Karpas-422 (cell line): ENCODE data around the gene LGALS7. TPM values are rescaled to one million over a fixed set of nuclear protein-coding genes. Genes with fewer than 3 reads are reported as not detected.

Experiments
- DNase-seq: peaks from one replicate; pipeline ENCODE4 v3.0.0-alpha.2; 2015
- H2AFZ ChIP-seq: fragments of 200-600 bp; sonication (generic); 2 replicates; pipeline ENCODE4 v1.6.1; 2014; ENCODE audit warnings: antibody characterized with exemption, low read length, mixed read lengths
- H3K27ac ChIP-seq: fragments of 200-600 bp; sonication (generic); 2 replicates; pipeline ENCODE4 v1.5.1; 2014; ENCODE audit warnings: mild to moderate bottlenecking, low read length, moderate library complexity
- H3K27me3 ChIP-seq: fragments of 200-600 bp; sonication (generic); 2 replicates; pipeline ENCODE4 v1.6.1; 2014; ENCODE audit warnings: low read length, mixed read lengths
- H3K36me3 ChIP-seq: fragments of 200-600 bp; sonication (generic); 2 replicates; pipeline ENCODE4 v1.6.1; 2014; ENCODE audit warnings: low read length, mixed read lengths; ENCODE audit not compliant: insufficient read depth
- H3K4me1 ChIP-seq: fragments of 200-600 bp; sonication (generic); 2 replicates; pipeline ENCODE4 v1.6.1; 2014; ENCODE audit warnings: mild to moderate bottlenecking, low read length, mixed read lengths
- H3K4me2 ChIP-seq: fragments of 200-600 bp; sonication (generic); 2 replicates; pipeline ENCODE4 v1.6.1; 2014; ENCODE audit warnings: low read length, low read depth, mild to moderate bottlenecking; ENCODE audit not compliant: poor library complexity, severe bottlenecking
- H3K4me3 ChIP-seq: fragments of 200-600 bp; sonication (generic); 2 replicates; pipeline ENCODE4 v1.5.1; 2014; ENCODE audit warnings: mild to moderate bottlenecking, antibody characterized with exemption, low read length, mixed read lengths
- H3K79me2 ChIP-seq: fragments of 200-600 bp; sonication (generic); 2 replicates; pipeline ENCODE4 v1.6.1; 2014; ENCODE audit warnings: mild to moderate bottlenecking, low read length, mixed read lengths
- H3K9ac ChIP-seq: fragments of 200-600 bp; sonication (generic); 2 replicates; pipeline ENCODE4 v1.6.0; 2014; ENCODE audit warnings: low read length
- H3K9me2 ChIP-seq: fragments of 200-600 bp; sonication (generic), shearing (Covaris generic); replicated peaks from 2 replicates; pipeline ENCODE4 v1.6.0; 2014; ENCODE audit warnings: mild to moderate bottlenecking, low read length, moderate library complexity; ENCODE audit not compliant: insufficient read depth
- H3K9me3 ChIP-seq: fragments of 300-700, 200-600 bp; sonication (generic); 2 replicates; pipeline ENCODE4 v1.6.1; 2014; ENCODE audit warnings: low read length, mixed read lengths
- H4K20me1 ChIP-seq: fragments of 200-600 bp; sonication (generic); 2 replicates; pipeline ENCODE4 v1.6.1; 2014; ENCODE audit warnings: mild to moderate bottlenecking, antibody characterized with exemption, low read length, low read depth; ENCODE audit not compliant: insufficient read depth
- total RNA-seq: library from RNA; depleted of rRNA; stranded (reverse); fragments of >200 nt; shearing (Covaris generic); gene quantifications from 2 replicates; pipeline ENCODE4 v1.2.3, GENCODE V29; 2014; ENCODE audit warnings: low replicate concordance

The LGALS7 gene
- total RNA-seq, 1 experiment from 2014 or later, result not detected

GRCh38 chr19:38736413-38737280 is 36.7 kb downstream of the LGALS7 start:
- no peaks in the 10 kb centered on the region for H4K20me1 ChIP-seq
- no peaks in the 10 kb centered on the region for H3K79me2 ChIP-seq
- H3K4me3 ChIP-seq, result 0 out of 2 replicates have a peak overlapping the region, but pooled peaks have one; percentile 5
- H2AFZ ChIP-seq, result no peak overlapping the region
- no peaks in the 10 kb centered on the region for H3K9me3 ChIP-seq
- peak overlapping the region; percentile 20 for H3K4me2 ChIP-seq
- no peak overlapping the region for H3K27ac ChIP-seq
- no peaks in the 10 kb centered on the region; the same call in 1 of the 2 replicates for H3K4me1 ChIP-seq
- H3K9ac ChIP-seq, result no peak overlapping the region
- H3K9me2 ChIP-seq, result no peaks in the 10 kb centered on the region
- H3K36me3 ChIP-seq, result no peaks in the 10 kb centered on the region
- DNase-seq, result peak; percentile 76
- no peaks in the 10 kb centered on the region for H3K27me3 ChIP-seq

GRCh38 chr19:38736036-38736412 is 37.3 kb downstream of the LGALS7 start:
- H3K79me2 ChIP-seq, result no peaks in the 10 kb centered on the region
- 0 out of 2 replicates have a peak, but pooled peaks cover under 1% of the 10 kb centered on the region for H3K36me3 ChIP-seq
- H3K4me3 ChIP-seq, result no peak overlapping the region
- H3K9me3 ChIP-seq, result no peaks in the 10 kb centered on the region
- H3K27me3 ChIP-seq, result no peaks in the 10 kb centered on the region
- H3K4me1 ChIP-seq, result no peaks in the 10 kb centered on the region; the same call in 1 of the 2 replicates
- H3K4me2 ChIP-seq, result no peak overlapping the region
- no peak overlapping the region for H3K9ac ChIP-seq
- H2AFZ ChIP-seq, result no peak overlapping the region
- no peak overlapping the region for H3K27ac ChIP-seq
- no peaks in the 10 kb centered on the region for H4K20me1 ChIP-seq
- H3K9me2 ChIP-seq, result no peaks in the 10 kb centered on the region
- DNase-seq, result no peak

GRCh38 chr19:38735257-38735686 is 38.0 kb downstream of the LGALS7 start:
- Histone ChIP-seq H4K20me1 (no peaks in the 10 kb centered on the region), H3K9me2 (no peaks in the 10 kb centered on the region), H3K27me3 (no peaks in the 10 kb centered on the region), H3K27ac (no peak overlapping the region), H3K4me2 (no peak overlapping the region), H3K4me3 (no peak overlapping the region), H2AFZ (no peak overlapping the region), H3K9ac (no peak overlapping the region), H3K36me3 (peaks cover 8% of the 10 kb centered on the region), H3K4me1 (no peaks in the 10 kb centered on the region; the same call in 1 of the 2 replicates), H3K9me3 (no peaks in the 10 kb centered on the region), H3K79me2 (no peaks in the 10 kb centered on the region)
- no peak for DNase-seq

- Histone ChIP-seq H3K27me3 (no peaks in the 10 kb centered on the region), H3K9ac (no peak overlapping the region)
Observed at GRCh38 chr19:38734426-38735256, 38.7 kb downstream of the LGALS7 start.

GRCh38 chr19:38734176-38734425 is 39.2 kb downstream of the LGALS7 start:
- Histone ChIP-seq H4K20me1 (no peaks in the 10 kb centered on the region), H3K4me2 (no peak overlapping the region), H3K79me2 (no peaks in the 10 kb centered on the region), H3K9ac (no peak overlapping the region), H3K27ac (peak overlapping the region; percentile 19; the same call in 1 of the 2 replicates), H3K9me3 (no peaks in the 10 kb centered on the region), H2AFZ (no peak overlapping the region), H3K4me3 (no peak overlapping the region), H3K4me1 (no peaks in the 10 kb centered on the region; the same call in 1 of the 2 replicates), H3K9me2 (no peaks in the 10 kb centered on the region), H3K36me3 (peaks cover 10% of the 10 kb centered on the region), H3K27me3 (no peaks in the 10 kb centered on the region)
- no peak for DNase-seq

More at GRCh38 chr19:38734426-38735256, 38.7 kb downstream of the LGALS7 start:
- no peak overlapping the region for H3K4me3 ChIP-seq
- H3K36me3 ChIP-seq, result peaks cover 10% of the 10 kb centered on the region
- no peaks in the 10 kb centered on the region for H3K79me2 ChIP-seq
- H3K27ac ChIP-seq, result peak overlapping the region; percentile 19; the same call in 1 of the 2 replicates
- no peaks in the 10 kb centered on the region for H3K9me3 ChIP-seq
- DNase-seq, result peak; percentile 56
- H4K20me1 ChIP-seq, result no peaks in the 10 kb centered on the region
- no peak overlapping the region for H2AFZ ChIP-seq
- H3K4me2 ChIP-seq, result no peak overlapping the region
- no peaks in the 10 kb centered on the region; the same call in 1 of the 2 replicates for H3K4me1 ChIP-seq
- H3K9me2 ChIP-seq, result no peaks in the 10 kb centered on the region

- no peak overlapping the region for H3K4me3 ChIP-seq
- no peak overlapping the region for H3K9ac ChIP-seq
- no peaks in the 10 kb centered on the region for H3K27me3 ChIP-seq
- H4K20me1 ChIP-seq, result no peaks in the 10 kb centered on the region
- no peak overlapping the region for H3K4me2 ChIP-seq
- H3K79me2 ChIP-seq, result no peaks in the 10 kb centered on the region
- H3K9me2 ChIP-seq, result no peaks in the 10 kb centered on the region
- no peaks in the 10 kb centered on the region for H3K9me3 ChIP-seq
- no peak overlapping the region for H2AFZ ChIP-seq
- H3K4me1 ChIP-seq, result no peaks in the 10 kb centered on the region; the same call in 1 of the 2 replicates
- H3K27ac ChIP-seq, result peak overlapping the region; percentile 19; the same call in 1 of the 2 replicates
- DNase-seq, result no peak
- peaks cover 10% of the 10 kb centered on the region for H3K36me3 ChIP-seq
Observed at GRCh38 chr19:38733493-38734175, 39.7 kb downstream of the LGALS7 start.

- H3K4me3 ChIP-seq, result no peak overlapping the region
- H3K4me2 ChIP-seq, result no peak overlapping the region
- no peak overlapping the region for H2AFZ ChIP-seq
- H3K9me3 ChIP-seq, result no peaks in the 10 kb centered on the region
- H3K79me2 ChIP-seq, result no peaks in the 10 kb centered on the region
- H3K9me2 ChIP-seq, result no peaks in the 10 kb centered on the region
- H4K20me1 ChIP-seq, result no peaks in the 10 kb centered on the region
- DNase-seq, result no peak
- H3K9ac ChIP-seq, result no peak overlapping the region
- no peaks in the 10 kb centered on the region for H3K27me3 ChIP-seq
- H3K4me1 ChIP-seq, result no peaks in the 10 kb centered on the region; the same call in 1 of the 2 replicates
- peaks cover 10% of the 10 kb centered on the region for H3K36me3 ChIP-seq
- H3K27ac ChIP-seq, result no peak overlapping the region
Observed at GRCh38 chr19:38733241-38733492, 40.1 kb downstream of the LGALS7 start.
